Measurements from ENCODE around the gene RFX7.

Gene RFX7

DNA sequence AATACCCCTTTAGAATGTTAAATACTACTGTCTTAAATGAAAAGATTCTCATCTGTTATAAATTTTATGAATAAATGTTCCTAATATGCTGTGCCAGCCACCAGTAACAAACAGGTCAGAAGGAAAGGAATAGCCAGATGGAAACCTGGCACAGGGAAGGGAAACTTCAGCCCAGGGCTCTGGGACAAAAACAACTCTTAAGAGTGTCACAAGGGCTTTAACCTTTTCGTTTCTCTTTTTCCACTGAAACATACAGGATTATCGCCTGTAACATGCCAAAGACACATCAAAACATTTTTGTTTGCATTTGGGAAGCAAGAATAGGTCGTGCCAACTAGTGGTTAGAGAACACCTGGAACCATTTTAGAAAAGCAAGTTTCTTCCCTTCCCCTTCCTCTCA lies 141.2 kb downstream of the RFX7 start:
- DNase-seq = no peak

GRCh38 chr15:56099311-56099710 lies 144.4 kb downstream of the RFX7 start:
- DNase-seq = no peak

DNA sequence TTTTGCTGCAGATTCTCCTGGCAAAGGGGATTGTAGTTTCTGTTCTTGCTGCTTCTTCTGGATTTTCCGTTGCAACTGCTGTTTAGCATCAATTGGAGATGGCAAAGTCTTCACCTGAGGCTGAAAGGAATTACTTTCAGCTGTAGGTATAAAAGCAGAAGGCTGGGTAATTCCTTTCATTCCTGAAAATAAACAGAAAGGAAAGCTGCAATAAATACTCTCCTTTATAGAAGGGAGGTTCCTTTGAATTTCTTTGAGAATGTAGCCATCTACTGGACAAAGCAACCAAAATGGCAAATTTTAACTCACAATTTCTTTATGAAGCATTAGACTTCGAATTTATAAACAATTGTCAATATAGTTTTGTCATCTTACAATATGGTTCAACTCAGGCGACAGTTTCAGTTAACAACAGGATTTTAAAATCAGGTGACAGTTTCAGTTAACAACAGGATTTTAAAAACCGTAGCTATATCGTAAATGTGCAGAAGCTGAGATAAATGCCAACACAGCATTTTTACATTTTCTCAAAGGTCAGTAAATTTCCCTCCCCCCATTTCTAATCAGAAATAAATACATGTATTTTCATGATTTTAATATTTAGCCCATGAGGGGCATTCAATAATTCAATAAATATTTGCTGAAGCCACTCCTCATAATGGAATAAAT lies 145.3 kb downstream of the RFX7 start:
- DNase-seq = no peak

GRCh38 chr15:56095406-56095805 lies 148.3 kb downstream of the RFX7 start:
- no peak for DNase-seq

DNA sequence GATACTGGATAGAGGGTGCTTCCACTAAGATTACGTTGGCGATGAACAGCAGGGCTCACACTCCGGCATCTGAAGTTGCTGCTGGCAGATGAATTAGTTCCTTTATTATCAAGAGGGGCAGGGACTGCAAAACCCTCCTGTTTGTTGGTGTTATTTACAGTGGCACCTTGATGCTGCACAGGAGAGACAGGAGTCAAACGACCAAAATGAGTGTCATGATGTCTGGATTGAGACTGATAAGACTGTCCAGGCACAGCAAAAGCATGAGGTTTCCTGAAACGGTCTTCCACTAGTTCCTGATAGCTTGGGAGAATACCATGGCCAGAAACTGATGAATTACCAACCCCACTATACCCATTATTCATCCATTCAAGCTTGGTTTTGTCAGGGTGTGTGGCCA lies 149.5 kb downstream of the RFX7 start:
- no peak for DNase-seq

GRCh38 chr15:56088389-56088788 lies 155.3 kb downstream of the RFX7 start:
- no peak for DNase-seq

DNA sequence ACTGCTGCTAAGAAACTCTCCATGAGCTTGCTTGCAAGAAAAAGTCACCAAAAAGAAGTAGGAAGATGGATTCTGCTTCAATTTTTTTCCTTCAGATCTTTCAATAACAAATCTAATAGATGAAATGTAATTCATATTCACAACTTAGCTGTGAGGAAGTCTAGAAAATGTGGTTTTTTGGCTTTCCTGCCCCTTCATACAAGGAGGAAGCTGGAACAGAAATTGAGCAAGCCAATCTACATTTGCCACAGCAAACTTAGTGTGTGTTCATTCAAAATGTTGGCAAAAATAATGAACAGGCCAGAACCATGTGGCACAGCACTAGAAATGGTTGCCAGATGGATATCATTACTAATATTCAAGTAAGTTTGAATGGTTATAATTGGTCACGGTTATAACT lies 157.1 kb downstream of the RFX7 start:
- DNase-seq = peak; percentile 83 to 89

DNA sequence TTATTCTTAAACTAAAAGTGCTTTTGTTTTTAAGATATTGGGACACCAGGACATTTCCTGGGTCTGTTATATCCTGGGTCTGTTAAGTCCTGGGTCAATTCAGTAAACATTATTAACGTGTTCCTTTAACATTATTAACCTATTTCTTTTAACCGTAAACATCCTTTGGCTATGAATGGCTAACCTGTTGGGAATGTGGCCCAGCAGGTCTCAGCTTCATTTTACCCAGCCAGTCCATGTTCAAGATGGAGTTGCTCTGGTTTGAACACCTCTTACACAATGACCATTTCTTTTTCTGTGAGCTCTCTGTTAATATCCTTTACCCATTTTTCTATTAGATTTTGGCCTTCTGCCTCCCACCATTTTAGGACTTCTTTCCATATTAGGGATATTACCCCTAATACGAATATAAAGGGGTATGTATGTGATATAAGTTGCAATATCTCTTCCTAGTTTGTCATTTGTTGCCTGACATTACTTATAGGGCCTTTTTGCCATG lies 161.4 kb downstream of the RFX7 start:
- no peak for DNase-seq

GRCh38 chr15:56077081-56077480 lies 166.6 kb downstream of the RFX7 start:
- DNase-seq = no peak

GRCh38 chr15:56076640-56077039 lies 167.0 kb downstream of the RFX7 start:
- no peak for DNase-seq

- DNase-seq = no peak
Measured at GRCh38 chr15:56074481-56075265, 169.0 kb downstream of the RFX7 start.

DNA sequence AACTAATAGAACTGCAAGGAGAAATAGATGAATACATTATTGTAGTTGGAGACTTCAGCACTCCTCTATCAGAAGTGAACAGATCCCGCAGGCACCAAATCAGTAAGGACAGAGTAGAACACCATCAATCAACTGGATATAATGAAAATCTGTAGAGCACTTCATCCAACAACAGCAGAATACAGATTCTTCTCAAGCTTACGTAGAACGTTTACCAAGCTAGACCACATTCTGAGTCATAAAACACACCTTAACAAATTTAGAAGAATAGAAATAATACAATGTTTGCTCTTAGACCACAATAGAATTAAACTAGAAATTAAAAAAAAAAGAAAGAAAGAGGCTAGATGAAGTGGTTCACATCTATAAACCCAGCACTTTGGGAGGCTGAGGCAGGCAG lies 179.5 kb downstream of the RFX7 start:
- no peak for DNase-seq

GRCh38 chr15:56059716-56060115 lies 184.0 kb downstream of the RFX7 start:
- no peak for DNase-seq

DNA sequence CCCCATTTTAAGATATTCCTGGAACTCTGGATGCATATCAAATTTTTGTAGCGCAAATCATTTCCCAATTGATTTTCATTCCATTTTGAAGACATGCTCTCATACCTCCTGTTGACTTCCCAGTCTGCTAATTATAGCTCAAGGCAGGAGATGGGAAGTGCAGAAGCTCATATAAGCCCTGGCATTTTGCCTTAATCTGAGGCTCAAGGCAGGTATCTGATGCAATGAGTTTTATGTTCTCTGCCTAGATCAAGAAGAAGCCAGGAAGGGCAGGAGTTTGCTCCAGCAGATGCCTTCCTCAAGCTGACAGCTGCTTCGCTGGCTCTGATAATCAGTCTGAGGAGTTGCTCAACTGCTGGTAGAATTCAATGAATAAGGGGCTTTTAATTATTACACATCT lies 184.7 kb downstream of the RFX7 start:
- DNase-seq = no peak

DNA sequence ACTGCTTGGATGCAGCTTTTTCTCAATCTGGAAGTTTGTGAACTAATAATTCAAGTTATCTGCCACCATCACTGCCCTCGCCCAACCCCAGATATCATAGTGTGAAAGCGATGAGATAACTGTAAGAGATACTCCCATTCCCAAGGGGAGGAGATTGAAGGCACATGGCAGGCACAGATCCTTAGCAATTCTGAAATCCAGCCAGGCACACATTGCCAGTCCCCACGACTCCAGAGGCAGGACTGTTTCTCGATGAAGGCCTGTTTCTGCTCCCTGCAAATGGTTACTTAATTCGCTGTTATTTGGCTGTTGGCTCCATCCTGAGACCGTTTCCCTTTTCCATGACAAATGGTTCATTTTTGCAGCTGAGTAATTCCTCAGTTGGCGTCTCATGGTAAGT lies 187.1 kb downstream of the RFX7 start:
- DNase-seq = no peak

DNA sequence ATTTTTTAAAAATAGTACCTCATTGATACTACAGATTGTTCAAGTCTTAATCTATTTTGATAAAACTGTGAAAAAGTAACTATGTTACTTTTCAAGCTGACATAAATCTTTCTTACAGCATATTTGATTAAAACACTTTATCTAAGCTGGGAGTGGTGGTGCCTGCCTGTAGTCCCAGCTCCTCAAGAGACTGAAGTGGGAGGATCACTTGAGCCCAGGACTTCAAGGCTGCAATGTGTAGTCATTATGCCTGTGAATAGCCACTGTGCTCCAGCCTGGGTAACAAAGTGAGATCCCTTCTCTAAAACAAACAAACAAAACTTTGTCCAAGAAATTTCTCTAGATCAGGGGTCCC lies 190.7 kb downstream of the RFX7 start:
- no peak for DNase-seq

- DNase-seq = peak; percentile 66 to 68
Measured at GRCh38 chr15:56052395-56053045, 191.2 kb downstream of the RFX7 start.

DNA sequence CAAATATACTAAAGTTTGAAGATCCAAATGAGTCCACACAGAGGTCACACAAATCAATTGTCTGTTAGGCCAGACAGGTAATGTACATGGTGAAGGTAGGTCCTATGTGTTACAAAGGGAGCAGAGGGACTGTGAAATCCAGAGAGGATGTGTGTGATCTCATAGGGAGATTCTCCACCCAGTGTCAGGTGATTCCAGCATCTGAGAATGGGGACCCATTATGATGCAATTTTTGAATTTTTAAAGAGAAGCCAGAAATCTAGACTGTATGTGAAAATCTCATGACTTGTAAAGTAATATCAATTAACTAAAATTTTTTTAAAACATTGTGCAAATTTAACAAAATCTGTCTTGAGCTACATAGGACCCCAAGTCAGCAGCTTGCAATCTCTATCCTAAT lies 192.0 kb downstream of the RFX7 start:
- no peak for DNase-seq

GRCh38 chr15:56049577-56049976 lies 194.1 kb downstream of the RFX7 start:
- no peak for DNase-seq

GRCh38 chr15:56047354-56047753 lies 196.3 kb downstream of the RFX7 start:
- DNase-seq = no peak

GRCh38 chr15:56045068-56045748 lies 198.5 kb downstream of the RFX7 start:
- no peak for DNase-seq

DNA sequence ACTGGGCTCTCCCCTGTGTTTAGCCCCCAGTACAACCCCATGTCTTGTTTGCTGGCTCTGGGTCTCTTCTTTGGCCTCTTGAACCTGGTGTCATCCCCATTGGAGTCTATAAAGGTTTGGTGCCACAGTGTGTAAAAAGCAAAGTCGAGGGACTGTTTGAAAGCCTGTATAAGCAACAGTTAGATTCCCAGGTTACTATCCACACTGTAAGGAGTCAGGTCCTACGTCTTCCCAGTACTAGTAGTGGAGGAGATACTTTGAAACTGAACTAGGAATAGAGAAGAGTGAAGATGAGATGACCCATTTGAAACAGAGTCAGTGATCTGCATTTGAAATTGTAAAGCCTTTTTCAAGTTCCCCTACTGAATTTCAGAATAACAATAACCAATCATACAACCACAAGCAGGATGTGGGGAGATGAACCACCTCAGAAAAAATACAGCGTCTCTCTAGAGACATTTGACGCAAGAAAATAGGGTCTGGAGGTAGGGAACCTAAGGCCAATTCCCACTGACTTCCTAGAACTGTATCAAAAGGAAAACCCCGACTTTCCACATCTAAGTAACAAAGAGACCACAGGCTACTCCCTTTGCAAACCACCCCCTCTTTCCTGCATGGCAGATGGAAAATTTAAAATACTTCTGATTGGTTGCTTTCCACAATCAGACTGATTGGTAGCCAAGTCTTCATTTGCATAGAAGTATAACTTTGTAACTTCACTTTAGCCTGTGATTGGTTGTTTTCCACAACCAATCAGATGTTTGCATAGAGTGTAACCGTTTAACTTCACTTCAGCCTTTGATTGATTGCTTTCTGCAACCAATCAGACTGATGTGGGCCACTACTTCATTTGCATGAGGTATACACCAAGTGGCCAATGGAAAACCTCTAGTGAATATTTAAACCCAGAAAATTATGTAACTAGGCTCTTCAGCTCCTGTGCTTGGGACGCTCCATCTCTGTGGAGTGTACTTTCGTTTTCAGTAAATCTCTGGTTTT lies 200.4 kb downstream of the RFX7 start:
- no peak for DNase-seq

All from AML-193 (cell line).